Measurements from ENCODE around the gene CREBBP.
"Not testable (repeated sequence)": the region's sequence is repeated elsewhere in the genome, so short reads cannot be mapped to it uniquely, and the experiment has no call there.

Gene CREBBP

GRCh38 chr16:3718019-3718391 lies 162.5 kb downstream of the CREBBP start:
- no peaks in the 10 kb centered on the region for H3K27me3 ChIP-seq (ENCODE audit: insufficient read depth, low read depth, severe bottlenecking)
- peak overlapping the region; percentile 92 for H3K27ac ChIP-seq
- H3K9me3 ChIP-seq (ENCODE audit: severe bottlenecking) = no peaks in the 10 kb centered on the region
- TF ChIP-seq CTCF (IDR thresholded peaks at IDR 0.05; ENCODE audit: low read depth, low read length) = no peak
- peak overlapping the region; percentile 76 for H3K4me3 ChIP-seq (ENCODE audit: low read depth, low read length)
- H3K36me3 ChIP-seq = peaks cover 34% of the 10 kb centered on the region
- no peak for DNase-seq

GRCh38 chr16:3717235-3718018 lies 163.1 kb downstream of the CREBBP start, which contains the start of gene TRAP1:
Gene TRAP1 (minus strand): TSS chr16:3717524. CDS start chr16:3717508, 16 bp downstream.
- H3K4me3 ChIP-seq (ENCODE audit: low read depth, low read length) = peak within 1 kb of the TSS; percentile 97
- TF ChIP-seq CTCF (IDR thresholded peaks at IDR 0.05; ENCODE audit: low read depth, low read length) = no peak
- H3K27me3 ChIP-seq (ENCODE audit: insufficient read depth, low read depth, severe bottlenecking) = no peaks in the 10 kb centered on the region
- DNase-seq = peak; percentile 87
- H3K27ac ChIP-seq = peak within 1 kb of the TSS; percentile 92
- H3K36me3 ChIP-seq = peaks cover 40% of the 10 kb centered on the region
- H3K9me3 ChIP-seq (ENCODE audit: severe bottlenecking) = no peaks in the 10 kb centered on the region

GRCh38 chr16:3716831-3717234 lies 163.7 kb downstream of the CREBBP start:
- H3K27me3 ChIP-seq (ENCODE audit: insufficient read depth, low read depth, severe bottlenecking) = no peaks in the 10 kb centered on the region
- peaks cover 40% of the 10 kb centered on the region for H3K36me3 ChIP-seq
- peak overlapping the region; percentile 97 for H3K4me3 ChIP-seq (ENCODE audit: low read depth, low read length)
- TF ChIP-seq CTCF (IDR thresholded peaks at IDR 0.05; ENCODE audit: low read depth, low read length) = no peak
- H3K9me3 ChIP-seq (ENCODE audit: severe bottlenecking) = no peaks in the 10 kb centered on the region
- peak; percentile 47 for DNase-seq
- H3K27ac ChIP-seq = peak overlapping the region; percentile 92

GRCh38 chr16:3715430-3715829 lies 165.1 kb downstream of the CREBBP start:
- Histone ChIP-seq H3K36me3 (peaks cover 45% of the 10 kb centered on the region), H3K27me3 (ENCODE audit: insufficient read depth, low read depth, severe bottlenecking) (no peaks in the 10 kb centered on the region), H3K27ac (no peak overlapping the region), H3K9me3 (ENCODE audit: severe bottlenecking) (no peaks in the 10 kb centered on the region), H3K4me3 (ENCODE audit: low read depth, low read length) (no peak overlapping the region)
- DNase-seq = no peak
- no peak for TF ChIP-seq CTCF (IDR thresholded peaks at IDR 0.05; ENCODE audit: low read depth, low read length)

- DNase-seq; H3K4me3 ChIP-seq (ENCODE audit: low read depth, low read length); H3K27ac ChIP-seq; H3K9me3 ChIP-seq (ENCODE audit: severe bottlenecking); H3K27me3 ChIP-seq (ENCODE audit: insufficient read depth, low read depth, severe bottlenecking): not testable (repeated sequence)
- H3K36me3 ChIP-seq = peaks cover 53% of the 10 kb centered on the region
Measured at GRCh38 chr16:3714378-3714777, 166.1 kb downstream of the CREBBP start.

DNA sequence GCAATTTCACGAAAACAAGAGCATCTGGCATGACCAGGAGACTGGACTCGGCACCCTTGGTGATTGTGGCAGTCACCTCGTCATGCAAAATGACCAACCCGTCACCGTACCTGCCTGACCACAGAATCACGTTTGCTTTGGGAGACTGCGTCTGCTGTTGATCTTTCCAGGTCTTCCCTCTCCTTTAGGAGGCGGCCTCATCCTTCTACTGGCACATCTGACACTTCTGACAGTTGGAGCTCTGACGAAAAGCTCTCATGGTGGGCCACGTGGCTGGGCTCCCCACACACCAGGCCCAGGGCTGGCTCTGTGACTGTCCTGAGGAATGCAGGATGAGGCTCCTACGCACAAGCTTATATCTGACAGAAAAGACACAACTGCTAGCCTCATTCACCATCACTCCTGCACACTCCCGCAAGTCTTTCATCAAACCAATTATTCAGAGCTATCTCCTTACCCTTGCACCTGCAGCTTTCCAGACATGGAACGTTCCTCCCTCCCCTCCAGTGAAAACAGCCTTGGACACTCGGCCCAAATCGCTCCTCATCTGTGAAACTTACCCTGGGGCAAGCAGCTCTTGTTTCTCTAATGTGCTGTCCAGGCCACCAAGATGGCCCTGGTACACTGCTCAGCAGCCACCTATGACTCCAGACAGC lies 166.8 kb downstream of the CREBBP start:
- DNase-seq = no peak
- Histone ChIP-seq H3K27me3 (ENCODE audit: insufficient read depth, low read depth, severe bottlenecking) (no peaks in the 10 kb centered on the region), H3K36me3 (peaks cover 55% of the 10 kb centered on the region), H3K27ac (no peak overlapping the region), H3K9me3 (ENCODE audit: severe bottlenecking) (no peaks in the 10 kb centered on the region), H3K4me3 (ENCODE audit: low read depth, low read length) (no peak overlapping the region)
- TF ChIP-seq CTCF (IDR thresholded peaks at IDR 0.05; ENCODE audit: low read depth, low read length) = no peak

Measured in WERI-Rb-1 (cell line).